Stimulated activated CD8-positive, alpha-beta memory T cell treated with anti-CD3 and anti-CD28 coated beads, Interleukin-2, amount 100 ng/mL, for 48 hours (primary cell): Measurements from ENCODE around the gene NUP210L.

Source experiments
- DNase-seq, 2 donors: peaks; one replicate each; pipeline ENCODE4 v3.0.0-alpha.2; 2020; ENCODE audit warnings: low read depth in 2 of 2

The NUP210L gene

DNA sequence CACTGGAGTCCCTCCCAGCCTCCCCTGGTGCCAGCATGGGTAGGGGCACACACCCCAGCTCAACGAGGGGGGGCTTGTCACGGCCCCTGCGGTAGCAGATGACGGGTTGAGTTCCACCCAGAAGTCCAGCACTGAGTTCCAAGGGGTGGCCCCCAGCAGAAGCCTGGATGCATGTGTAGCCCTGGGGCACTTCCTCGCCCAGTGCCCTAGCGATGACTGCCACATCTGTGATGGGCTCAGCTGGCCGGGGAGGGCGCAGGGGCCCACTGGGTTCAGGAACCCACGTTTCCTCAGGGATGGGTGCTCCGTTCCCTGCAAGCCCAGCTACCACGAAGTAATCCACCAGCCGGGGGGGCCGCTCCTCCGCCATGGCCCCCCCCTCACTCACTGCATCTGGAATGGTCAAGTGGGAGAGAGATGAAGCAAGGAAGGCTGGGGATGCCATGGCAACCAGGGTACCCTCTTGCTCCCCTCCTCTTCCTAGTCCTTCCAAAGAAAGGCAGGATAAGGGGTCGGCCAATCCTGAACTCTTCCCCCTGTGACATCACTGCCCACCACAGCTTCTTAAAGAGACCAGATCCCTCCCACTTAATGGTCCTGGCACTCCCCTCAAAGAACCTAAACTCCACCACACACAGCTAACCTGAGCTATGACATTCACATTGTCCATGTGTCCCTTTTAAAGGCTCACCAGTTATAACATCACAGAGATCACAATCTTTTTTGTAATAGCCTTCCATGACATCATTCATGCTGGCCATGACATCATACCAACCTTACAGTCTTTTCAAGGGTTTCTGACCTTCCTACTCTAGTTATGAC is 210.7 kb downstream of the NUP210L start:
- DNase-seq = no peak

DNA sequence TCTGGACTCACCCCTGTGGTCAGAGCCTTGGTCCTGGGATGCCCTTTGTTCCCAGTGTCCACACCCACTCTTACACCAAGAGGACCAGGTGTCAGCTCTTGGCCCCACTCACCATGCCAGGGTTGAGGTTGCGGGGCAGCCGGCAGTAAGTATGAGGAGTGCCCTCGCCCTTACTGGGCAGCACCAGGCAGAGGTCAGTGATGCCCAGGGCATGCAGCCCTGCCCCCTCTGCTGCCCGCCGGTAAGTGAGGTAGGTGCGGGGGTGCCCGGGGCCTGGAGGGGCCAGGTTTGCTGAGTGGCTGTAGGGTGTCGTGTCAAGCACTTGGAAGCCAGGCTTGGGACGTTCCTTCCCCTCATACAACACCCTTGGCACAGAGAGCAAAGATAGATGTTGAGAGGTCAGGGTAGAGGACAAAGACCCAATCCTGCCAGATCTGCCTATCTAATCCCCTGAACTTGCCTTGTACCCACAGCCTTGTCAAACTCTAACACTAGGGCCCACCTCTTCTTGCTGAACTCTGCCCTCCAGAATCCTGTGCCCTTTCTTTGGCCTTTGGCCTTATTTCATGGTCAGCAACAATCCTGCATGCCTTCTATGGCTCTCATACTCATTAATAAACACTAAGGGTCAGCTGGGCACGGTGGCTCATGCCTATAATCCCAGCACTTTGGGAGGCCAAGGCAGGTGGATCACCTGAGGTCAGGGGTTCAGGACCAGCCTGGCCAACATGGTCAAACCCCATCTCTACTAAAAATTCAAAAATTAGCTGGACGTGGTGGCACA is 211.9 kb downstream of the NUP210L start:
- DNase-seq = no peak
